K562 (cell line): Measurements from ENCODE around the gene ORC5. TPM values are rescaled to one million over a fixed set of nuclear protein-coding genes. Genes with fewer than 3 reads are reported as not detected.

Source experiments
- REST ChIP-seq, 2 experiments: fragments of 450-650 bp; formaldehyde crosslinking in 1 of 2; IDR thresholded peaks; 2 replicates each; pipeline versions ENCODE4 v1.4.0 to v1.6.1; 2014 to 2020; ENCODE audit warnings: mild to moderate bottlenecking in 2 of 2, borderline replicate concordance in 1 of 2, low read depth in 1 of 2
- TAF9B ChIP-seq: fragments of 450-650 bp; IDR thresholded peaks from 2 replicates; pipeline ENCODE4 v1.6.1; 2018; ENCODE audit warnings: mild to moderate bottlenecking; ENCODE audit not compliant: partially characterized antibody
- polyA plus RNA-seq, 8 experiments: library from polyadenylated mRNA; depleted of rRNA in 4 of 8; stranded (reverse) in 5 of 8; unstranded in 3 of 8; fragments of >200 nt; fragmentation: Nextera tagmentation in 2 of 8; fragmentation: Illumina TruSeq in 1 of 8; extraction: Ambion mirVana in 2 of 8; extraction: Trizol in 1 of 8; gene quantifications; 2 replicates each; pipeline versions ENCODE4 v1.2.1 to v1.2.3, GENCODE V29; 2011 to 2014; ENCODE audit warnings: inconsistent platforms in 1 of 8, missing spikeins in 1 of 8
- total RNA-seq, 7 experiments: library from RNA; depleted of rRNA in 6 of 7; stranded (reverse); fragments of >200 nt in 6 of 7; fragmentation: Illumina TruSeq in 2 of 7; extraction: Trizol in 2 of 7; gene quantifications; 2 replicates each; pipeline versions ENCODE4 v1.2.1 to v1.2.3, GENCODE V29; 2011 to 2021; ENCODE audit warnings: low replicate concordance in 1 of 7

The ORC5 gene
- total and polyA plus RNA-seq, 9 of the 15 experiments (the other 6 are each of a cell fraction or from before 2014, with no cell fraction given), result 29.8 to 136 (median 54.8) TPM

- TF ChIP-seq REST (IDR thresholded peaks at IDR 0.05; ENCODE audit: borderline replicate concordance) (peak; percentile 87), REST (CRISPR knock-in tag; IDR thresholded peaks at IDR 0.05; ENCODE audit: low read depth) (no peak), TAF9B (peak; percentile 12)
These were observed 51.0 kb downstream of the ORC5 start (continued) for GRCh38 chr7:104156842-104157277.
